ENCODE results near the gene IL17C.

Gene IL17C

GRCh38 chr16:88627531-88628411, 10.6 kb upstream of the IL17C start:
- no peak for DNase-seq (ENCODE audit: low read depth, low spot score)

GRCh38 chr16:88628512-88628974, 9.8 kb upstream of the IL17C start:
- no peak for DNase-seq (ENCODE audit: low read depth, low spot score)

DNA sequence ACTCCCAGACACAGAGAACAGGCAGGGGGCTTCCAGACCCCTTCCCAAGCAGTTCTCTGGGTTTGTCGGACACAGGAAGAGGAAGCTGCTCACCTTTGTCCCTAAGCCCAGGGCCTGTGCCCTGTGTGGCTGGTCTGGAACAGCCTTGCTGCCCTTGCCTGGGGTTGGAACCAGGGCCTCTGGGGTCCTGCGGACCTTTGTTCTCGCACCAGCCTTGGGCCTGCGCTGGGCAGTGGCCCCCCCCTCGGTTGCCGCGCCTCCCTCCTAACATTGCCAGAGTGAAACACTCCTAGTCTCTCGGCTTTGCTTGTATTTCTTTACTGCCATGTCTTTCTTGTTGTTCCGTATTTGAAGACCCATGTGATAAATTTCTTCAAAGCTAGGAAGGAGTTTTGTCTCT, 8.5 kb upstream of the IL17C start:
- DNase-seq (ENCODE audit: low read depth, low spot score): no peak

DNA sequence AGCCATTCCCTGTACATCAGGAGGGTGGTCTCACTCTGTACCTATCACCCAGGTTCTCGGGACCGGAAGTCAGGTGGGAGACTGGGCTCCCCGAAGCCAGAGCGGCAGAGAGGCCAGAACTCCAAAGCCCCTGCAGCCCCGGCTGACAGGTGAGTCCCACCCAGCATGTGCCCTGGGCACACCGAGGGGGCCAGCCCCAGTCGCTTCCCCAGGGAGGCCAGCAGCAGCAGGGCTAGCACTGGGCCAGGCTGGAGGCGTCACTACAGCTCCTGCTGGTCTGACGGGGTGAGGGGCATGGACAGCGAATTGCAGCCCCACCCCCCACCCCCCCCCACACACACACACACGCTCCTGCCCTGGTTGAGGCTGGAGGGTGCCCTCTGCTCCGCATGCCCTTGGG, 7.9 kb upstream of the IL17C start:
- no peak for DNase-seq (ENCODE audit: low read depth, low spot score)

DNA sequence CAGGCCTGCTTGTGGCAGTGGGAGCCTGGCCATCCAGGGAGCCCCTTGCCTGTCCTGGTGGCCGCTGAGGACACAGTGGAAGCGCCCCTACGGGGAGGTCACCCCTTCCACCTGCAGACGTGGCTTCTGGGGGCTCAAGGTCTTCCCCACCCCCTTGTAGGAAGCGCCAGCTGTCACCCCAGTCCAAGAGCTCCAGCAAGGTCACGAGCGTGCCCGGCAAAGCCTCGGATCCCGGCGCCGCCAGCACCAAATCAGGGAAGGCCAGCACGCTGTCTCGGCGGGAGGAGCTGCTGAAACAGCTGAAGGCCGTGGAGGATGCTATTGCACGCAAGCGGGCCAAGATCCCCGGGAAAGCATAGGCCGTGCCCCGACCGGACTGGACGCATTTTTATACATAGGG, 7.4 kb upstream of the IL17C start:
- DNase-seq (ENCODE audit: low read depth, low spot score): no peak

GRCh38 chr16:88631384-88631783, 7.0 kb upstream of the IL17C start:
- no peak for DNase-seq (ENCODE audit: low read depth, low spot score)

DNA sequence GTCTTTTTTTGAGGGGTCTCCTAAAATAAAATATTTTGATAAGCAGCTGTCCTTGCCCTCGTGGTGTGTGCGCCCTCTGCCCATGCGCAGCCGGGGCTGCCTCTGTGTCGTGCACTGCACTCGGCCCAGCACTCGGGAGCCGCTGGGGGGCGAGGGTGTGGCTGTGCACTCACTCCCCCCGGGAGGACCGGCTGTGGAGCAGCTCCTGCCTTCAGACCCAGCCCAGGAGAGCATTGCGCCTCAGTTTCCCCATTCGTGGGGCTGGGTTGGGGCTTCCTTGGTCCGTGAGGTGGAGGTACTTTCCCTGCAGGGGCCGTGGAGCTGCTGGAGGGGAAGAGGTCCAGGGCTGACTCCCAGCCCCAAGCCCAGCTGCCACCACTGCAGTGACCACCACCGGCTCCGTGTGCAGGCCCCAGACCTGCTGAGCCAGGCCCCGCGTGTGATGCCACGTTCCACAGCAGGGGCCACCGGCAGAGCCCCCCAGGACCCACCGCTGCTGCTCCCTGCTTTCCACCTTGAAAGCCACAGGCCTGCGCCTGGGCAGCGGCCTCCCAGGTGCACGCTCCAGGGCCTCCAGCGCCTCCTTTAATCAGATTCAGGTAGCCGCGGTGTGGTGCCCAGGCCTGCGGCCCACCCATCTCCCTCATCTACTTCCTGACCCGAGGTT, 6.3 kb upstream of the IL17C start:
- DNase-seq (ENCODE audit: low read depth, low spot score): no peak

DNA sequence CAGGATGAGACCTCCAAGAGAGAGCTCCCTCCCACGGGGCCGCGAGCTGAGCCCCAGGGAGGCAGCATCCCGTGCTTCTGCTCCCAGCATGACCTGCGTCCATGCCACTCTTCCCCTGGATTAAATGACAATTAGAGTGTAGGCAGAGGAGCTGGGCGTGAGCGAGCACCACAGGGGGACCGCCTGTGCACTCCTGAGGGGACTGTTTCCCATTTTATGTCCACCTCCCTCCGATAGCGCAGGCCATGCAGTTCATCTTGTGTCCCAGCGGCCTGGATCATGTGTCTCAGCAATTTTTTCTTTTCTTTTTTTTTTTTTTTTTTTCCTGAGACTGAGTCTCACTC, 5.8 kb upstream of the IL17C start:
- no peak for DNase-seq (ENCODE audit: low read depth, low spot score)

DNA sequence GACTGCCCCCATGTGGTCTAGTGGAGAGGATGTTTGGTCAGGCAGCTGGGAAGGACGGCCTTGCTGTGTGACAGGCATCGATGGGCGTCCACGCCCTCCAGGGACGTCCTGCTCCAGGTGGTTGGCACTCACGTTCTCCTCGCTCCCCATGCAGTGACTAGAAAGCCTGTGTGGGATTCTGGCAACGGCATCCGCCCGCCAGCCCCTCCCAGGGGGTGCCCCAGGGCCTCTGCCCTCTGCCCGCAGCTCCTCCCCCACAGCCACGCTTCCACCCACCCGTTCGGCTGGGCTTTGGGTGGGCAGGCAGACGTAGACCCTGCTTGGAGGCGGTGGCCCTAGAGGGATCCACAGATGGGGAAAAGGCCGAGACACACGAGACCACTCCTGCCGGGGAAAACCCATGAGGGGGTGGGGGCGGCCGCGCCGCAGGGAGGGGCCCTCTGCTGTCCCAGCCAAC, 4.7 kb upstream of the IL17C start:
- DNase-seq (ENCODE audit: low read depth, low spot score): no peak

GRCh38 chr16:88634141-88634993, 4.0 kb upstream of the IL17C start:
- no peak for DNase-seq (ENCODE audit: low read depth, low spot score)

DNA sequence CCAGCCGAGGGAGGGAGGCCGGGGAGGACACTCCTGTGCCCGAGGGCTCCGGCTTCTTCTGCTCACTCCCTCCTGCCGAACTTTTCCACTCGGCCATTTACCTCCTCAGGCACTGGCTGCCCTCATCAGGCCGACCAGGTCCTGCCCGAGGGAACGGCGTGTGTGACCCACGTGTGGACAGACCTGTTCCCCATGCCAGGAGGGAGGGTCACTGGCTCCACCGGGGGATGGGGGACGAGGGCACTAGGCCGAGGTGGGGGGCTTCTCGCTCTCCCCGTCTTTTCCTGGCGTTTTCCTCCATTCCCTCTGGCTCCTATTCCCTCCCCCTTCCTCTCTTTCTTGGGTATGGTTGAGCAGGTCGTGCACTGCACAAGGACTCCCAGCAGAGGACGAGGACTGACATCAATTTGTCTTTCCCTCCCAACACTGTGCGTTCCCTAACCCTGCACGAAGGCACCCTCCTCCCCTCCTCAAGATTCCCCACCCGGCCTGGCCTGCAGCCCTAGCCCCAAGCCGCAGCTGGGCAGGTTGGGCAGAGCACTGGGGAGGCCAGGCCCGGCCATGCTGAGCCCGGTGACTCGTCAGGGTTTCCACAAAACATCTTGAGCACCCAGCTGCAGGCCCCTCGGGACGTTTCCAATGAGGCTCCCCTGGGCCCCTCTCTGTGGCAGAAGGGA, 3.2 kb upstream of the IL17C start:
- no peak for DNase-seq (ENCODE audit: low read depth, low spot score)

DNA sequence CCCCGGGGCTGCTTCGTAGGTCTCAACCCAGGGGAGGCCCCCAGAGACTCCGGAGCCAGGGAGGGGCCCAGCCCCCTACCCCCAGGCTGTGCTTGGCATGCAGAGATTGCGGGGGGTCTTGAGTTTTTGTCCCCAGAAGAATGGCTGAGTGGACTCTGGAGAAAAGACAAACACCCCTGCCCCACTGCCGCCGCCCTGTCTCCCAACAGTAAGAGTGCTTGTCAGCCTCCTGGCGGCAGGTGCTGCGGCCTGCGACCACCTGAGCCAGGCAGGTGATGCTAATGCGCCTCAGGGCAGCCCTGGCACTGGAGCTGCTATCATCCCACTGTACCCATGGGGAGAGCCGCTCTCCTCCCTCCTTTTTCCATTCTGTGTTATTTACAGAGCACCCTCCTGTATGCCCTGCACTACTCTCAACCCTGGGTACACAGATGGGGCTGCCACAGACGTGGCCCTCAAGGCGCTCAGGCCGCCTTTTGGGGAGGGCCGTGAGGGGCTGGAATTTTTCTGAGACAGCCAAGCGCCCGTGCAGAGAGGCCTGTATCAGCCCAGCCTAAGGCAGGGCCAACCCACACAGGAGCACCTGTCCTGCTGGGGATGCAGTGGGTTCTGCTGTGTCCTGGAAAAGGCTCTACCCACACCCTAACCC, 2.6 kb upstream of the IL17C start:
- DNase-seq (ENCODE audit: low read depth, low spot score): no peak

DNA sequence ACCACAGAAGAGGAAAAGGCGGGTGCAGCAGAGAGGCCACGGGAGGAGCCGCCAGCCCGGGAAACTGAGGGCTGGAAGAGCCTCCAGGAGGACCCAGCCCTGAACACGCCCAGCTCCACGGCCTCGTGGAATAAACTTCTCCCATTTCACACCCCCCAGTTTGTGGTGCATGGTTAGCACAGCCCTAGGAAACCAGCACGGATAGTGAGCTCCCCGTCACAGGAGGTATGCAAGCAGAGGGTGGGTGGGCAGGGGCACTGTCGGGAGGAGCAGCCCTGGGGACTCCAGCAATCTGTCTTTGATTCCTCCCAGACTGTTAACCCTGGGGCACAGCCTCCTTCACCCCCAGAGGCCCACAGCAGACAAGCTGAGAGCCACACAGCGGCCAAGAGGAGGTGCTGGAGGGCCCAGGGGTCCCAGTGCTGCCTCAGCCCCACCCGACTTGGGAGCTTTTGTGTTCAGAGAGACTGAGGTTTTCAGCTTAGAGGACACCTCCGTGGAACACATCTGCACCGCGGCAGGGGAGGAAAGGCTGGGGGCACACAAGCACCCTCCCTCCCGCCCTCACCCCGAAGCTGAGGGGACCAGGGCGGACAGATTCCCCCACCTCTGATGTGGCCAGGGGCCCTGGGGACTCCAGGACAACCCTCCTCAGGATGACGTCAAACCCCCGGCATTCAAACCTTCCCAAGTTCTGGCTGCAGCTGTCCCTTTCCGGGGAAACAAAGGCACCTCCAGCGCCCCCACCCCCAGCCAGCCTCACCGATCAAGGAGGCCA, 1.7 kb upstream of the IL17C start:
- no peak for DNase-seq (ENCODE audit: low read depth, low spot score)

GRCh38 chr16:88639231-88640038, 1.1 kb downstream of the IL17C start:
- no peak for DNase-seq (ENCODE audit: low read depth, low spot score)

- DNase-seq (ENCODE audit: low read depth, low spot score): no peak
These were observed 1.7 kb downstream of the IL17C start for GRCh38 chr16:88640039-88640495.

DNA sequence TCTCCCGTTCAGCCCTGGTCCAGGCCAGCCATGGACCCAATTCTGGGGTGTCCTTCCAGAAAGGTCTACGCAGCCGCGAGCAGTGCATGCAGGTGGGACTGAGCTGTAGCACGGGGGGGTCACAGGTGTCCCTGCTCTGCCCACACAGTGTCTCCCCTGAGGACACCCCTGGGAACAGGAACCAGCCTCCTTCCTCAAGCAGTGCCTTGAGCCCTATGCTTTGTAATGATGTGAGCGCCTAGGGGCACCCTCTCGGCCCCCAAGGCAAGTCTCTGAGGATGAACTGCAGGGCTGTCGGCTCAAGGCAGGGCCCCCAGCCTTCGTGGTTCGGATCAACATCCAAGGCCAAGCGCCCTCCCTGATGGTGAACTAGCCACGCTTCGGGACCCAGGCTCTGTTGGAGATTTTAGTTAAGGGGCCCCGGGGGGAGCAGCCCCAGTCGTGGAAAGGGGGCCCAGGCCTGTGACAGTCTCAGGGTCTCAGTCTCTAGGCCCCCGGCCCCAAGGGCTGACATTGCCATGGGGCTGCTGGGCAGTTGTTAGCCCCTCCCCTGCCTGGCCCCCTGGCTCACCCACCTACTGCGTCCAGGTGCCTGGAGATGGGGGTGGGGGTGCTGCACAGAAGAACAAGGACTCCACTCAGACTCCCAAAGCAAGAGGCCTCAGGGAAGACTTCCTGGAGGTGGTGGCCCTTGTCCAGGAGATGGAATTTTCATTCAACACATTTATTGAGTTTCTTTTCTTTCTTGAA, 2.3 kb downstream of the IL17C start:
- DNase-seq (ENCODE audit: low read depth, low spot score): no peak

- no peak for DNase-seq (ENCODE audit: low read depth, low spot score)
These were observed 4.7 kb downstream of the IL17C start for GRCh38 chr16:88642881-88643643.

DNA sequence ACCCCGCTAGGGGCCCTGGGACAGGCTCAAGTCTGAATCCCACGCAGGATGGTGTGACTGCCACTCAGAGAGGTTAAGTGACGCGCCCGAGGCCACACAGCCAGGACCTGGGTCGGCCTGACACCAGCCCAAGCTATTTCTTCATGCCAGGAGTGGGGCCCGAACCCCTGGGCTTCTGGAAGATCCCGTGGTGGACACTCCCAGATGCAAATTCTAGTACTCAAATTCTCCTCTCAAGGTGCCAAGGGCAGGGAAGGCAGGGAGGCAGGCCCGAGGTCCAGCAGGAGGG, 5.2 kb downstream of the IL17C start:
- no peak for DNase-seq (ENCODE audit: low read depth, low spot score)

Measured in activated naive CD8-positive, alpha-beta T cell treated with anti-CD3 and anti-CD28 coated beads, Interleukin-2, amount 50 U/mL, for 16 hours (primary cell).